Uterus (tissue), 4 donors: Measurements from ENCODE around the gene S1PR2. TPM values are rescaled to one million over a fixed set of nuclear protein-coding genes. Genes with fewer than 3 reads are reported as not detected.

Experiments
- DNase-seq, 2 donors: peaks; one replicate each; pipeline ENCODE4 v3.0.0-alpha.2; 2019 to 2020
- H3K27ac ChIP-seq, 2 donors: fragments of 200-600 bp; sonication (generic); 1 replicate in 1 of 2; 2 replicates in 1 of 2; pipeline ENCODE4 v1.5.1; 2016 to 2018
- H3K27me3 ChIP-seq, 2 donors: fragments of 200-600 bp; sonication (generic); one replicate each; pipeline ENCODE4 v1.5.1; 2018 to 2019; ENCODE audit warnings: control low read depth in 1 of 2
- H3K36me3 ChIP-seq, 2 donors: fragments of 200-600 bp; sonication (generic); one replicate each; pipeline ENCODE4 v1.5.1; 2019; ENCODE audit warnings: control low read depth in 1 of 2
- H3K4me1 ChIP-seq, 2 donors: fragments of 200-600 bp; sonication (generic); one replicate each; pipeline ENCODE4 v1.5.1; 2018 to 2019; ENCODE audit warnings: control low read depth in 1 of 2
- H3K4me3 ChIP-seq, 2 donors: fragments of 200-600 bp; sonication (generic); 1 replicate in 1 of 2; 2 replicates in 1 of 2; pipeline ENCODE4 v1.5.1; 2018 to 2019; ENCODE audit warnings: mild to moderate bottlenecking in 1 of 2
- H3K9me3 ChIP-seq, 2 donors: fragments of 200-600 bp; sonication (generic); one replicate each; pipeline ENCODE4 v1.5.1; 2019; ENCODE audit warnings: control low read depth in 1 of 2
- CTCF ChIP-seq, 4 experiments: fragments of 200-600 bp in 2 of 4; fragments of 450-650 bp in 2 of 4; sonication (generic) in 2 of 4; IDR thresholded peaks; one replicate each; pipeline ENCODE4 v1.5.1; 2016 to 2019; ENCODE audit warnings: antibody characterized with exemption in 4 of 4, mild to moderate bottlenecking in 2 of 4, moderate library complexity in 1 of 4
- POLR2A ChIP-seq, 2 donors: fragments of 450-650 bp; IDR thresholded peaks; one replicate each; pipeline ENCODE4 v1.6.1; 2016; ENCODE audit warnings: antibody characterized with exemption in 2 of 2, mild to moderate bottlenecking in 1 of 2, moderate library complexity in 1 of 2
- intact Hi-C: fragments of 100-400 bp; cut with DNase I; formaldehyde crosslinking; loops from one replicate; pipeline ENCODE4 v1.15.1; 2023; ENCODE audit warnings: low total_unique reads
- total RNA-seq, 4 donors: library from RNA; depleted of rRNA in 3 of 4; stranded (reverse); fragments of >200 nt in 3 of 4; gene quantifications; one replicate each; pipeline versions ENCODE4 v1.1.0 to v1.2.4, GENCODE V29; 2014 to 2023
- donor health status: DM: yes; HTN: yes; CAD: no.

The S1PR2 gene
- total RNA-seq, 4 donors from 2014 or later: 1.3 to 32.5 (median 17.3) TPM

- TF ChIP-seq CTCF (IDR thresholded peaks at IDR 0.05): no peak
- Histone ChIP-seq H3K27me3 (no peaks in the 10 kb centered on the region), H3K36me3 (no peaks in the 10 kb centered on the region), H3K4me3 (no peak overlapping the region), H3K4me1 (no peaks in the 10 kb centered on the region), H3K27ac (no peak overlapping the region), H3K9me3 (no peaks in the 10 kb centered on the region)
- DNase-seq: no peak
- intact Hi-C loops: no loop called here
Observed at GRCh38 chr19:10214784-10215183, 16.3 kb downstream of the S1PR2 start.

GRCh38 chr19:10211691-10212090, 19.4 kb downstream of the S1PR2 start:
- no peaks in the 10 kb centered on the region for H3K36me3 ChIP-seq
- H3K27ac ChIP-seq: no peak overlapping the region
- DNase-seq: no peak
- no peaks in the 10 kb centered on the region for H3K9me3 ChIP-seq
- H3K27me3 ChIP-seq: no peaks in the 10 kb centered on the region
- no peaks in the 10 kb centered on the region for H3K4me1 ChIP-seq
- no peak for TF ChIP-seq POLR2A (IDR thresholded peaks at IDR 0.05)
- TF ChIP-seq CTCF (IDR thresholded peaks at IDR 0.05): no peak
- H3K4me3 ChIP-seq: no peak overlapping the region
- intact Hi-C loops: no loop called here

GRCh38 chr19:10211061-10211460, 20.1 kb downstream of the S1PR2 start:
- H3K4me1 ChIP-seq: no peaks in the 10 kb centered on the region
- H3K36me3 ChIP-seq: no peaks in the 10 kb centered on the region
- no peaks in the 10 kb centered on the region for H3K9me3 ChIP-seq
- no peak for DNase-seq
- H3K27ac ChIP-seq: no peak overlapping the region
- intact Hi-C loops: no loop called here
- TF ChIP-seq POLR2A (IDR thresholded peaks at IDR 0.05): no peak
- TF ChIP-seq CTCF (IDR thresholded peaks at IDR 0.05): no peak
- H3K27me3 ChIP-seq: no peaks in the 10 kb centered on the region
- H3K4me3 ChIP-seq: no peak overlapping the region

- no peak for TF ChIP-seq POLR2A (IDR thresholded peaks at IDR 0.05)
- no peak for TF ChIP-seq CTCF (IDR thresholded peaks at IDR 0.05)
- Histone ChIP-seq H3K27ac (no peak overlapping the region), H3K9me3 (no peaks in the 10 kb centered on the region), H3K4me3 (no peak overlapping the region), H3K36me3 (no peaks in the 10 kb centered on the region), H3K4me1 (no peaks in the 10 kb centered on the region), H3K27me3 (no peaks in the 10 kb centered on the region)
- intact Hi-C loops: no loop called here
- DNase-seq: no peak
Observed at GRCh38 chr19:10209315-10209714, 21.8 kb downstream of the S1PR2 start.

GRCh38 chr19:10207026-10207425, 24.1 kb downstream of the S1PR2 start:
- Histone ChIP-seq H3K4me3 (no peak overlapping the region), H3K36me3 (no peaks in the 10 kb centered on the region), H3K27me3 (no peaks in the 10 kb centered on the region), H3K27ac (no peak overlapping the region), H3K4me1 (no peaks in the 10 kb centered on the region), H3K9me3 (no peaks in the 10 kb centered on the region)
- intact Hi-C loops: no loop called here
- TF ChIP-seq POLR2A (IDR thresholded peaks at IDR 0.05) (no peak), CTCF (IDR thresholded peaks at IDR 0.05) (no peak)
- DNase-seq: no peak
